ENCODE data around the gene GOLGA6L7.
"Not testable (repeated sequence)": the region's sequence is repeated elsewhere in the genome, so short reads cannot be mapped to it uniquely, and the experiment has no call there.

DNA sequence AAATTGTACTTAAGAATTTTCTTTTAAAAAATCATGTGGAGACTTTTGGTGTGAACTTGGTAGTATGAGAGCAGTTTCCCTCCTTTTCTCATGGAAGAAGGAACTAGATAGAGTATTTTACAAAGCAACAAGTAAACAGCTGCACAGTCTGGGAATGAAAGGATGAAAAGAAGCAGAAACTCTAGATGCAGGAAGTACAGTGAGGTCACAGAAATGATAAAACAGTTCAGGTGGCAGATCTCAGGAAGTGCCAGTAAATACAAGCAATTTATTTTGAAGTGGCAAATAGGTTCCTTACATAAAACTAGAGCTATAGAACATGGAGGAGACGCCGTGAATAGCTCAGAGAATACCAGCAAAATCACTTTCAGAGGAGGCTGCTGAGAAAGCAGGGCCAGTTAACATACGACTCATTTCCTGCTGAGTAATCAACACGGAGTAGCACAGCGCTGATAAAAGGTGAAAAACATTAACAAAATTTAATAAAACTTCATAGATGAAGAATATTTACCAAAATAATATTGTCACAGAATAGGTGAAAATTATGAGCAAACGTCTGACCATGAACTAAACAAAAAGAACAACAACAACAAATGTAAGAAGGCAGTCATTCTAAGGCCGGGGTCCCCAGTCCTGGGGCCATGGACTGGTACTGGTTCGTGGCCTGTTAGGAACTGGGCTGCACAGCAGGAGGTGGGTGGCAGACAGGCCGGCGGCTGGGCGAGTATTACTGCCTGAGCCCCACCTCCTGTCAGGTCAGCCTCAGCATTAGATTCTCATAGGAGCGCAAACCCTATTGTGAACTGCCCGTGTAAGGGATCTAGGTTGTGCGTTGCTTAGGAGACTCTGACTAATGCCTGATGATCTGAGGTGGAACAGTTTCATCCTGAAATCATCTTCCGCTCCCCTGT, 29.2 kb downstream of the GOLGA6L7 start:
- TF ChIP-seq, protein P1, sequence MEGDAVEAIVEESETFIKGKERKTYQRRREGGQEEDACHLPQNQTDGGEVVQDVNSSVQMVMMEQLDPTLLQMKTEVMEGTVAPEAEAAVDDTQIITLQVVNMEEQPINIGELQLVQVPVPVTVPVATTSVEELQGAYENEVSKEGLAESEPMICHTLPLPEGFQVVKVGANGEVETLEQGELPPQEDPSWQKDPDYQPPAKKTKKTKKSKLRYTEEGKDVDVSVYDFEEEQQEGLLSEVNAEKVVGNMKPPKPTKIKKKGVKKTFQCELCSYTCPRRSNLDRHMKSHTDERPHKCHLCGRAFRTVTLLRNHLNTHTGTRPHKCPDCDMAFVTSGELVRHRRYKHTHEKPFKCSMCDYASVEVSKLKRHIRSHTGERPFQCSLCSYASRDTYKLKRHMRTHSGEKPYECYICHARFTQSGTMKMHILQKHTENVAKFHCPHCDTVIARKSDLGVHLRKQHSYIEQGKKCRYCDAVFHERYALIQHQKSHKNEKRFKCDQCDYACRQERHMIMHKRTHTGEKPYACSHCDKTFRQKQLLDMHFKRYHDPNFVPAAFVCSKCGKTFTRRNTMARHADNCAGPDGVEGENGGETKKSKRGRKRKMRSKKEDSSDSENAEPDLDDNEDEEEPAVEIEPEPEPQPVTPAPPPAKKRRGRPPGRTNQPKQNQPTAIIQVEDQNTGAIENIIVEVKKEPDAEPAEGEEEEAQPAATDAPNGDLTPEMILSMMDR (IDR thresholded peaks at IDR 0.05; ENCODE audit: poor library complexity, severe bottlenecking) = not testable (repeated sequence)
- not testable (repeated sequence) for TF ChIP-seq TAF1 (IDR thresholded peaks at IDR 0.05; ENCODE audit: low read depth); EP300 (conservative IDR thresholded peaks at IDR 0.05; ENCODE audit: poor library complexity, severe bottlenecking); EZH2 (IDR thresholded peaks at IDR 0.05; ENCODE audit: borderline replicate concordance, insufficient read depth, low read length, poor library complexity, severe bottlenecking); POLR2AphosphoS5 (IDR thresholded peaks at IDR 0.05)
- TF ChIP-seq, protein P2, sequence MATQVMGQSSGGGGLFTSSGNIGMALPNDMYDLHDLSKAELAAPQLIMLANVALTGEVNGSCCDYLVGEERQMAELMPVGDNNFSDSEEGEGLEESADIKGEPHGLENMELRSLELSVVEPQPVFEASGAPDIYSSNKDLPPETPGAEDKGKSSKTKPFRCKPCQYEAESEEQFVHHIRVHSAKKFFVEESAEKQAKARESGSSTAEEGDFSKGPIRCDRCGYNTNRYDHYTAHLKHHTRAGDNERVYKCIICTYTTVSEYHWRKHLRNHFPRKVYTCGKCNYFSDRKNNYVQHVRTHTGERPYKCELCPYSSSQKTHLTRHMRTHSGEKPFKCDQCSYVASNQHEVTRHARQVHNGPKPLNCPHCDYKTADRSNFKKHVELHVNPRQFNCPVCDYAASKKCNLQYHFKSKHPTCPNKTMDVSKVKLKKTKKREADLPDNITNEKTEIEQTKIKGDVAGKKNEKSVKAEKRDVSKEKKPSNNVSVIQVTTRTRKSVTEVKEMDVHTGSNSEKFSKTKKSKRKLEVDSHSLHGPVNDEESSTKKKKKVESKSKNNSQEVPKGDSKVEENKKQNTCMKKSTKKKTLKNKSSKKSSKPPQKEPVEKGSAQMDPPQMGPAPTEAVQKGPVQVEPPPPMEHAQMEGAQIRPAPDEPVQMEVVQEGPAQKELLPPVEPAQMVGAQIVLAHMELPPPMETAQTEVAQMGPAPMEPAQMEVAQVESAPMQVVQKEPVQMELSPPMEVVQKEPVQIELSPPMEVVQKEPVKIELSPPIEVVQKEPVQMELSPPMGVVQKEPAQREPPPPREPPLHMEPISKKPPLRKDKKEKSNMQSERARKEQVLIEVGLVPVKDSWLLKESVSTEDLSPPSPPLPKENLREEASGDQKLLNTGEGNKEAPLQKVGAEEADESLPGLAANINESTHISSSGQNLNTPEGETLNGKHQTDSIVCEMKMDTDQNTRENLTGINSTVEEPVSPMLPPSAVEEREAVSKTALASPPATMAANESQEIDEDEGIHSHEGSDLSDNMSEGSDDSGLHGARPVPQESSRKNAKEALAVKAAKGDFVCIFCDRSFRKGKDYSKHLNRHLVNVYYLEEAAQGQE (IDR thresholded peaks at IDR 0.05; ENCODE audit: borderline replicate concordance) = not testable (repeated sequence)
